GM10248 (cell line): ENCODE measurements around the gene AGPAT2.
A peak's percentile ranks its signal among the peaks of the same experiment; 100 is the strongest.

ENCODE experiments used
- CTCF ChIA-PET: fragments of 300-600 bp; sonication (Branson Sonifier 250); formaldehyde crosslinking; extraction: SDS; loops from one replicate; lab custom pipeline; 2021; ENCODE audit warnings: antibody characterized with exemption; lab: Yijun Ruan, JAX
- POLR2A ChIA-PET: fragments of 350-650 bp; sonication (Branson Sonifier 250); formaldehyde crosslinking; extraction: SDS; loops from one replicate; lab custom pipeline; 2020; ENCODE audit warnings: antibody characterized with exemption; lab: Yijun Ruan, JAX
- DNase-seq: peaks from one replicate; pipeline ENCODE4 v3.0.0; 2012; ENCODE audit errors: extremely low spot score
- CTCF ChIP-seq: IDR thresholded peaks from 2 replicates; pipeline ENCODE4 v1.5.1; 2012; ENCODE audit warnings: mild to moderate bottlenecking, low read depth; ENCODE audit errors: extremely low read depth, missing control alignments, control extremely low read depth

The AGPAT2 gene

GRCh38 chr9:136630662-136630992 lies 56.6 kb downstream of the AGPAT2 start:
- TF ChIP-seq CTCF, result no peak
- no peak for DNase-seq
- CTCF ChIA-PET, result interaction anchor here (0.9 to 8.5 kb wide), 3 partner anchors 13 to 143 kb away, joined by 3 to 247 read pairs (median 9); no protein-coding TSS in a partner anchor
- POLR2A ChIA-PET, result no interaction called here

DNA sequence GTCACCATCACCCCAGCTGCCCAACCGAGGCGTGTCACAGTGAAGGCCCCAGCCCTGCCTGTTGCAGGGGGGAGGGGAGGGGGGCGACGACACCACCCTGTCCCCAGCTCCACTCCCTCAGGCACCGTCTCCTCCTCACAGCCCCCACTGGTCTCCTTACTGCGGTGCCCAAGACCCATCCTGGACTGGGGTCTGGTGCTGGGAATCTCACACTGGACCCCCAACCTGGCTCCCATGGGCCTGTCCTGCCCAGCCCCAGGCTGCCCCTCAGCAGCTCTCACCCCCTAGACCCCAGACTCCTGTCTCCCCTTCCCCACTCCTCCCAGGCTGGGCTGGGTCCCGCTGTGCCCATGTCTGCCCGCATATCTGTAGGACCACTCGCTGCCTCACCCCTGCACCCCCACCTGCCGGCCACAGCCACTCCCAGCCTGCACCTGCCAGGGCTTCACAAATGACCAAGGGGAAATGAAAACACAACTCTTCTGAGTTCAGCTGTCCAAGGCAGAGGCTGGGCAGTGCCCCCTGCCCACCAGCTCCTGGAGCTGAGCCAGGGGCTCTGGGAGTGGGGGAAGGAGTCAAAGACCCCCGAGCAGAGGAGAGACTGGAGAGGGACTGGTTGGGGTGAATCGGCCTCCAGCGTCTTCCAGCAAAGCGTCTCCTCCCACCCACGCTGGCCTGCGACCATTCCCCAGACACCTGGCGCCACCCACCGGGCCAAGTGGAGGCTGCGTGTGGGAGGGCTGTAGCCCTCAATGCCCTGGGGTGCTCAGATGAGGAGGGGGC lies 57.2 kb downstream of the AGPAT2 start:
- CTCF ChIA-PET, result interaction anchor here (0.8 to 8.5 kb wide), 9 partner anchors 14 to 285 kb away, joined by 3 to 247 read pairs (median 4); no protein-coding TSS in a partner anchor

GRCh38 chr9:136629001-136629878 lies 58.0 kb downstream of the AGPAT2 start:
- ChIA-PET POLR2A (interaction anchor here (0.7 kb wide), 1 partner anchor 99 kb away, joined by 3 read pairs; no protein-coding TSS in a partner anchor), CTCF (interaction anchor here (0.8 to 8.5 kb wide), 8 partner anchors 15 to 284 kb away, joined by 3 to 247 read pairs (median 4); no protein-coding TSS in a partner anchor)
- TF ChIP-seq CTCF, result no peak
- DNase-seq, result no peak

More for the DNA sequence above, 57.2 kb downstream of the AGPAT2 start:
- TF ChIP-seq CTCF, result peak; percentile 89
- POLR2A ChIA-PET, result no interaction called here
- peak; percentile 81 for DNase-seq

- POLR2A ChIA-PET, result interaction anchor here (0.6 kb wide), 1 partner anchor 176 kb away, joined by 4 read pairs; no protein-coding TSS in a partner anchor
- DNase-seq, result no peak
- CTCF ChIA-PET, result interaction anchor here (8.5 kb wide), 1 partner anchor 141 kb away, joined by 247 read pairs; no protein-coding TSS in a partner anchor
- TF ChIP-seq CTCF, result no peak
These were observed 59.0 kb downstream of the AGPAT2 start for GRCh38 chr9:136628268-136628667.

DNA sequence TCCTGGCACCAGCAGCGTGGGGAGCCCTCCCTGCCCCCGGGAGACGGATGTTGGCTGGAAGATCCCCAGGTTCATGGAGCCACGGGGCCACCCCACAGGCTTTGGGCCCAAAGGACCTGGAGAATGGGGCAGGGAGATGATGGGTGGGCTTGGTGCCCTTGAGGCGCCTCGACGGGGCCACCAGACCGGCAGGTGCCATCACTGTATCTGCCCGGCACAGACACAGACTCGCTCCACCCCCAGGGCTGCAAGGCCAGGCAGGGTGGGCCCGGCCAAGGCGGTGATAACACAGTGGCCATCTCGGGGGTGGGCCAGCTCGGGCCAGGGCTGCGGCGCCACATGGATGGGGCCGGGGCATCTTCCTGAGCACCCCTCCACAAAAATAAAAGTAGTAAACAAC lies 59.6 kb downstream of the AGPAT2 start:
- no peak for DNase-seq
- POLR2A ChIA-PET, result interaction anchor here (0.6 kb wide), 1 partner anchor 175 kb away, joined by 4 read pairs; no protein-coding TSS in a partner anchor
- CTCF ChIA-PET, result interaction anchor here (0.8 to 8.5 kb wide), 2 partner anchors 21 to 140 kb away, joined by 3 to 247 read pairs; no protein-coding TSS in a partner anchor
- no peak for TF ChIP-seq CTCF
